IPS-15b (cell line): ENCODE measurements around the gene GADL1.

ENCODE experiments used
- H3K27me3 ChIP-seq: one replicate; pipeline ENCODE4 v1.6.1; 2013; ENCODE audit warnings: low read length; ENCODE audit not compliant: control insufficient read depth, insufficient read depth
- H3K36me3 ChIP-seq: one replicate; pipeline ENCODE4 v1.6.1; 2013; ENCODE audit warnings: low read length; ENCODE audit not compliant: control insufficient read depth, insufficient read depth
- H3K4me1 ChIP-seq: one replicate; pipeline ENCODE4 v1.6.1; 2013; ENCODE audit warnings: mild to moderate bottlenecking, low read length; ENCODE audit not compliant: control insufficient read depth, insufficient read depth
- H3K4me3 ChIP-seq: one replicate; pipeline ENCODE4 v1.5.1; 2013; ENCODE audit warnings: low read depth, low read length
- H3K9ac ChIP-seq: one replicate; pipeline ENCODE4 v1.6.1; 2013; ENCODE audit warnings: low read depth, mild to moderate bottlenecking, low read length
- H3K9me3 ChIP-seq: one replicate; pipeline ENCODE4 v1.6.1; 2013; ENCODE audit warnings: mild to moderate bottlenecking, low read length; ENCODE audit not compliant: control insufficient read depth, insufficient read depth

The GADL1 gene

GRCh38 chr3:30768703-30769550 lies 125.5 kb downstream of the GADL1 start:
- Histone ChIP-seq H3K9me3 (no peaks in the 10 kb centered on the region), H3K4me1 (no peaks in the 10 kb centered on the region), H3K36me3 (no peaks in the 10 kb centered on the region), H3K4me3 (no peak overlapping the region), H3K27me3 (no peaks in the 10 kb centered on the region), H3K9ac (no peak overlapping the region)

- Histone ChIP-seq H3K9ac (no peak overlapping the region), H3K4me1 (no peaks in the 10 kb centered on the region), H3K36me3 (no peaks in the 10 kb centered on the region), H3K9me3 (no peaks in the 10 kb centered on the region), H3K4me3 (no peak overlapping the region), H3K27me3 (no peaks in the 10 kb centered on the region)
These were observed 126.4 kb downstream of the GADL1 start for GRCh38 chr3:30768046-30768445.

- Histone ChIP-seq H3K4me1 (no peaks in the 10 kb centered on the region), H3K9me3 (no peaks in the 10 kb centered on the region), H3K9ac (no peak overlapping the region), H3K27me3 (no peaks in the 10 kb centered on the region), H3K36me3 (no peaks in the 10 kb centered on the region), H3K4me3 (no peak overlapping the region)
These were observed 127.9 kb downstream of the GADL1 start for GRCh38 chr3:30766522-30766921.

- Histone ChIP-seq H3K9ac (no peak overlapping the region), H3K4me3 (no peak overlapping the region), H3K4me1 (no peaks in the 10 kb centered on the region), H3K9me3 (no peaks in the 10 kb centered on the region), H3K27me3 (no peaks in the 10 kb centered on the region), H3K36me3 (no peaks in the 10 kb centered on the region)
These were observed 129.6 kb downstream of the GADL1 start for GRCh38 chr3:30764891-30765290.

GRCh38 chr3:30764281-30764680 lies 130.2 kb downstream of the GADL1 start:
- H3K27me3 ChIP-seq: no peaks in the 10 kb centered on the region
- no peak overlapping the region for H3K4me3 ChIP-seq
- H3K36me3 ChIP-seq: no peaks in the 10 kb centered on the region
- no peaks in the 10 kb centered on the region for H3K9me3 ChIP-seq
- H3K9ac ChIP-seq: no peak overlapping the region
- no peaks in the 10 kb centered on the region for H3K4me1 ChIP-seq

GRCh38 chr3:30761374-30761773 lies 133.1 kb downstream of the GADL1 start:
- H3K9ac ChIP-seq: no peak overlapping the region
- no peak overlapping the region for H3K4me3 ChIP-seq
- H3K36me3 ChIP-seq: no peaks in the 10 kb centered on the region
- H3K27me3 ChIP-seq: no peaks in the 10 kb centered on the region
- H3K9me3 ChIP-seq: no peaks in the 10 kb centered on the region
- H3K4me1 ChIP-seq: no peaks in the 10 kb centered on the region

GRCh38 chr3:30760737-30761136 lies 133.7 kb downstream of the GADL1 start:
- H3K27me3 ChIP-seq: no peaks in the 10 kb centered on the region
- no peak overlapping the region for H3K4me3 ChIP-seq
- H3K9ac ChIP-seq: no peak overlapping the region
- H3K36me3 ChIP-seq: no peaks in the 10 kb centered on the region
- no peaks in the 10 kb centered on the region for H3K4me1 ChIP-seq
- no peaks in the 10 kb centered on the region for H3K9me3 ChIP-seq

- H3K27me3 ChIP-seq: no peaks in the 10 kb centered on the region
- no peaks in the 10 kb centered on the region for H3K4me1 ChIP-seq
- H3K4me3 ChIP-seq: no peak overlapping the region
- no peak overlapping the region for H3K9ac ChIP-seq
- H3K9me3 ChIP-seq: no peaks in the 10 kb centered on the region
- no peaks in the 10 kb centered on the region for H3K36me3 ChIP-seq
These were observed 134.3 kb downstream of the GADL1 start for GRCh38 chr3:30760040-30760695.

- Histone ChIP-seq H3K9me3 (no peaks in the 10 kb centered on the region), H3K36me3 (no peaks in the 10 kb centered on the region), H3K4me1 (no peaks in the 10 kb centered on the region), H3K27me3 (no peaks in the 10 kb centered on the region), H3K9ac (no peak overlapping the region), H3K4me3 (no peak overlapping the region)
These were observed 138.2 kb downstream of the GADL1 start for GRCh38 chr3:30756218-30756617.

- Histone ChIP-seq H3K4me1 (no peaks in the 10 kb centered on the region), H3K9me3 (no peaks in the 10 kb centered on the region), H3K4me3 (no peak overlapping the region), H3K9ac (no peak overlapping the region), H3K36me3 (no peaks in the 10 kb centered on the region), H3K27me3 (no peaks in the 10 kb centered on the region)
These were observed 140.0 kb downstream of the GADL1 start for GRCh38 chr3:30754426-30754825.

GRCh38 chr3:30753766-30754165 lies 140.7 kb downstream of the GADL1 start:
- H3K4me3 ChIP-seq: no peak overlapping the region
- H3K9ac ChIP-seq: no peak overlapping the region
- H3K4me1 ChIP-seq: no peaks in the 10 kb centered on the region
- no peaks in the 10 kb centered on the region for H3K27me3 ChIP-seq
- no peaks in the 10 kb centered on the region for H3K9me3 ChIP-seq
- no peaks in the 10 kb centered on the region for H3K36me3 ChIP-seq

GRCh38 chr3:30752970-30753369 lies 141.5 kb downstream of the GADL1 start:
- H3K4me1 ChIP-seq: no peaks in the 10 kb centered on the region
- no peak overlapping the region for H3K9ac ChIP-seq
- H3K36me3 ChIP-seq: no peaks in the 10 kb centered on the region
- H3K4me3 ChIP-seq: no peak overlapping the region
- H3K9me3 ChIP-seq: no peaks in the 10 kb centered on the region
- no peaks in the 10 kb centered on the region for H3K27me3 ChIP-seq
